GM12878 (cell line): ENCODE data around the gene GALR3. TPM values are rescaled to one million over a fixed set of nuclear protein-coding genes. Genes with fewer than 3 reads are reported as not detected.

Experiments used
- ATAC-seq: fragments of 200-7000 bp; cut with Tn5 transposase; 3 replicates; pipeline ENCODE4 v1.9.1; 2020; ENCODE audit warnings: mild to moderate bottlenecking, moderate library complexity
- BruUV-seq: library from RNA; stranded (reverse); fragments of 400-500 nt; replicated peaks from 2 replicates; lab custom pipeline; 2021; lab: Mats Ljungman, UMichigan
- CTCF ChIA-PET: fragments of 300-600 bp; sonication (Branson Sonifier 250); formaldehyde crosslinking; extraction: SDS; loops from one replicate; lab custom pipeline; 2021; ENCODE audit warnings: inconsistent platforms; lab: Yijun Ruan, JAX
- POLR2A ChIA-PET: fragments of 350-600 bp; formaldehyde crosslinking; extraction: SDS; loops from one replicate; lab custom pipeline; 2021; ENCODE audit warnings: inconsistent platforms; lab: Charles Lee
- RAD21 ChIA-PET: fragments of 300-600 bp; sonication (Branson Sonifier 250); formaldehyde crosslinking; loops from one replicate; lab custom pipeline; 2023; ENCODE audit warnings: antibody characterized with exemption; ENCODE audit not compliant: unreplicated experiment; lab: Charles Lee
- SMC1A ChIA-PET: fragments of 300-600 bp; sonication (Branson Sonifier 250); formaldehyde crosslinking; loops from one replicate; lab custom pipeline; 2023; ENCODE audit not compliant: unreplicated experiment, uncharacterized antibody; lab: Charles Lee
- DNase-seq: peaks from one replicate; pipeline ENCODE4 v3.0.0-alpha.2; 2011; ENCODE audit warnings: low read depth, low spot score
- FAIRE-seq: peaks from 3 replicates; lab custom pipeline; 2011; peaks lifted over from hg19 to GRCh38; lab: Jason Lieb, UNC
- H2AFZ ChIP-seq: 2 replicates; pipeline ENCODE4 v1.6.0; 2011; ENCODE audit warnings: low read depth, low read length, control low read depth; ENCODE audit not compliant: control insufficient read depth
- H3K27ac ChIP-seq: 2 replicates; pipeline ENCODE4 v1.5.1; 2011; ENCODE audit warnings: control low read depth; ENCODE audit not compliant: control insufficient read depth, insufficient read depth
- H3K27me3 ChIP-seq, 2 experiments: replicated peaks in 1 of 2; 2 replicates each; pipeline versions ENCODE4 v1.6.0 to v1.6.1; 2011; ENCODE audit warnings: low read length in 1 of 2; ENCODE audit not compliant: control insufficient read depth in 2 of 2, insufficient read depth in 2 of 2
- H3K36me3 ChIP-seq, 2 experiments: 2 replicates each; pipeline ENCODE4 v1.5.1; 2011; ENCODE audit warnings: low read length in 1 of 2; ENCODE audit not compliant: control insufficient read depth in 2 of 2, insufficient read depth in 2 of 2
- H3K4me1 ChIP-seq: 2 replicates; pipeline ENCODE4 v1.6.1; 2011; ENCODE audit warnings: mild to moderate bottlenecking, low read length, moderate library complexity, mixed read lengths; ENCODE audit not compliant: control insufficient read depth, insufficient read depth
- H3K4me2 ChIP-seq: 2 replicates; pipeline ENCODE4 v1.6.0; 2011; ENCODE audit warnings: control low read depth; ENCODE audit not compliant: control insufficient read depth, insufficient read depth
- H3K4me3 ChIP-seq: fragments of 200-600 bp; sonication (generic); 2 replicates; pipeline ENCODE4 v1.5.1; 2016
- H3K79me2 ChIP-seq: 2 replicates; pipeline ENCODE4 v1.6.0; 2011; ENCODE audit warnings: low read length; ENCODE audit not compliant: control insufficient read depth, insufficient read depth
- H3K9ac ChIP-seq: 2 replicates; pipeline ENCODE4 v1.8.0; 2011; ENCODE audit warnings: low read length, control low read depth, mixed read lengths; ENCODE audit not compliant: control insufficient read depth, insufficient read depth
- H3K9me3 ChIP-seq: replicated peaks from 3 replicates; pipeline ENCODE4 v1.5.1; 2011; ENCODE audit warnings: mild to moderate bottlenecking, low read length; ENCODE audit not compliant: control insufficient read depth, insufficient read depth
- H4K20me1 ChIP-seq: 2 replicates; pipeline ENCODE4 v1.6.0; 2011; ENCODE audit not compliant: control insufficient read depth, insufficient read depth
- ATF2 ChIP-seq: IDR thresholded peaks from 2 replicates; pipeline ENCODE4 v1.6.1; 2012; ENCODE audit warnings: low read length, inconsistent platforms
- BMI1 ChIP-seq: fragments of 450-650 bp; IDR thresholded peaks from 2 replicates; pipeline ENCODE4 v1.6.1; 2016; ENCODE audit warnings: mild to moderate bottlenecking, moderate library complexity, borderline replicate concordance
- CBFB ChIP-seq: IDR thresholded peaks from 2 replicates; pipeline ENCODE4 v1.6.1; 2016; ENCODE audit warnings: antibody characterized with exemption, low read depth
- E2F8 ChIP-seq: fragments of 450-650 bp; IDR thresholded peaks from 2 replicates; pipeline ENCODE4 v1.6.1; 2018; ENCODE audit warnings: mild to moderate bottlenecking, low read depth, moderate library complexity; ENCODE audit not compliant: partially characterized antibody
- ESRRA ChIP-seq: IDR thresholded peaks from 2 replicates; pipeline ENCODE4 v1.6.1; 2012; ENCODE audit warnings: mild to moderate bottlenecking, low read length, improper control_type of control experiment
- FOS ChIP-seq: IDR thresholded peaks from 3 replicates; pipeline ENCODE4 v1.6.1; 2011; ENCODE audit warnings: borderline replicate concordance; ENCODE audit not compliant: insufficient read length; ENCODE audit errors: extremely low read depth
- MXI1 ChIP-seq: fragments of 150-350 bp; IDR thresholded peaks from 2 replicates; pipeline ENCODE4 v1.6.1; 2011; ENCODE audit warnings: low read depth, mild to moderate bottlenecking, inconsistent platforms, low read length, improper control_type of control experiment
- NFXL1 ChIP-seq: fragments of 450-650 bp; IDR thresholded peaks from 2 replicates; pipeline ENCODE4 v1.6.1; 2017; ENCODE audit warnings: antibody characterized with exemption, mild to moderate bottlenecking, borderline replicate concordance
- NKRF ChIP-seq: fragments of 450-650 bp; conservative IDR thresholded peaks from 2 replicates; pipeline ENCODE4 v1.6.1; 2017; ENCODE audit warnings: mild to moderate bottlenecking, moderate library complexity
- RB1 ChIP-seq: fragments of 450-650 bp; formaldehyde crosslinking; IDR thresholded peaks from 2 replicates; pipeline ENCODE4 v1.6.1; 2017; ENCODE audit warnings: mild to moderate bottlenecking, borderline replicate concordance
- REST ChIP-seq: IDR thresholded peaks from 2 replicates; pipeline ENCODE4 v1.6.1; 2012; ENCODE audit warnings: mild to moderate bottlenecking, low read depth, low read length
- SMARCA5 ChIP-seq: fragments of 450-650 bp; IDR thresholded peaks from 2 replicates; pipeline ENCODE4 v1.6.1; 2017; ENCODE audit warnings: mild to moderate bottlenecking
- WGBS: methylation state at CpG from one replicate; pipeline ENCODE4 v1.1.6; 2016; ENCODE audit warnings: low lambda C conversion rate; ENCODE audit not compliant: insufficient replicate concordance, insufficient coverage; ENCODE audit errors: missing lambda C conversion rate; 5-methylcytosine and 5-hydroxymethylcytosine counted together
- in situ Hi-C: fragments of 300-500 bp; cut with MboI; formaldehyde crosslinking; loops from 9 replicates; pipeline ENCODE4 v1.14.3; 2018; ENCODE audit warnings: mixed read lengths
- intact Hi-C: fragments of 100-400 bp; cut with micrococcal nuclease; formaldehyde crosslinking; loops from one replicate; pipeline ENCODE4 v1.14.2; 2022; ENCODE audit not compliant: unreplicated experiment
- polyA plus RNA-seq, 11 experiments: library from polyadenylated mRNA; depleted of rRNA in 4 of 11; unstranded in 6 of 11; stranded (reverse) in 5 of 11; fragments of >200 nt; fragmentation: Nextera tagmentation in 4 of 11; fragmentation: Illumina TruSeq in 1 of 11; extraction: Ambion mirVana in 4 of 11; extraction: Trizol in 1 of 11; gene quantifications; 1 replicate in 1 of 11; 2 replicates in 10 of 11; pipeline versions ENCODE4 v1.2.1 to v1.2.3, GENCODE V29; 2011 to 2016; ENCODE audit warnings: inconsistent platforms in 2 of 11, missing spikeins in 2 of 11, low read depth in 1 of 11
- total RNA-seq, 4 experiments: library from RNA; depleted of rRNA in 3 of 4; stranded (reverse); fragments of >200 nt in 3 of 4; fragmentation: Illumina TruSeq in 1 of 4; extraction: Trizol in 1 of 4; gene quantifications; 2 replicates each; pipeline versions ENCODE4 v1.2.1 to v1.2.3, GENCODE V29; 2013 to 2021

Gene GALR3
- total and polyA plus RNA-seq, 10 of the 15 experiments (the other 5 are each of a cell fraction or from before 2014, with no cell fraction given) = not detected

- TF ChIP-seq REST = no peak
- TF ChIP-seq MXI1 = no peak
- no peak for TF ChIP-seq NFXL1
Measured at GRCh38 chr22:37830093-37830842, 7.1 kb downstream of the GALR3 start (continued).

- Histone ChIP-seq H3K4me2 (no peak overlapping the region), H2AFZ (no peak overlapping the region), H3K9me3 (no peaks in the 10 kb centered on the region), H3K79me2 (no peaks in the 10 kb centered on the region), H3K4me3 (no peak overlapping the region), H3K27me3 (no peaks in the 10 kb centered on the region), H3K36me3 (peaks cover 21 to 27% of the 10 kb centered on the region in 2 experiments; a peak in 3 of 4 replicates), H3K4me1 (no peaks in the 10 kb centered on the region), H3K9ac (no peak overlapping the region), H3K27ac (no peak overlapping the region), H4K20me1 (no peaks in the 10 kb centered on the region)
- intact Hi-C loops (no loop called here), in situ Hi-C loops (no loop called here)
- CTCF ChIA-PET = no interaction called here
- SMC1A ChIA-PET = no interaction called here
- ATAC-seq = no peak
- RAD21 ChIA-PET = no interaction called here
- WGBS = 96% methylated on average over 11 of the region's 11 CpGs
- DNase-seq = no peak
- BruUV-seq = no TSS peak
- POLR2A ChIA-PET = no interaction called here
- FAIRE-seq = no peak
- TF ChIP-seq NKRF (no peak), RB1 (no peak), ATF2 (no peak), CBFB (no peak), FOS (no peak), SMARCA5 (no peak), ESRRA (no peak), E2F8 (no peak), BMI1 (no peak)
Measured at GRCh38 chr22:37831472-37831871, 8.3 kb downstream of the GALR3 start.
